Lung (tissue), 12 donors: Measurements from ENCODE around the gene GOLT1B. TPM values are rescaled to one million over a fixed set of nuclear protein-coding genes. Genes with fewer than 3 reads are reported as not detected.
"Not testable (repeated sequence)": the region's sequence is repeated elsewhere in the genome, so short reads cannot be mapped to it uniquely, and the experiment has no call there.

Experiments
- ATAC-seq: fragments of 200-7000 bp; cut with Tn5 transposase; one replicate; pipeline ENCODE4 v1.9.1; 2020; ENCODE audit warnings: moderate number of reproducible peaks; ENCODE audit not compliant: insufficient read depth, low FRiP score
- DNase-seq, 3 donors: peaks; one replicate each; pipeline ENCODE4 v3.0.0-alpha.2; 2013 to 2017
- H3K27ac ChIP-seq, 2 donors: one replicate each; pipeline ENCODE4 v1.5.1; 2013; ENCODE audit warnings: mild to moderate bottlenecking in 2 of 2, moderate library complexity in 2 of 2, control low read depth in 1 of 2, inconsistent platforms in 1 of 2, low read depth in 1 of 2, low read length in 1 of 2
- H3K27me3 ChIP-seq, 3 donors: one replicate each; pipeline ENCODE4 v1.5.1; 2013; ENCODE audit warnings: low read length in 2 of 3; ENCODE audit not compliant: control insufficient read depth in 3 of 3, insufficient read depth in 3 of 3
- H3K36me3 ChIP-seq, 4 donors: one replicate each; pipeline ENCODE4 v1.5.1; 2013; ENCODE audit warnings: low read length in 4 of 4, mild to moderate bottlenecking in 1 of 4, moderate library complexity in 1 of 4; ENCODE audit not compliant: control insufficient read depth in 4 of 4, insufficient read depth in 4 of 4
- H3K4me1 ChIP-seq, 5 donors: one replicate each; pipeline ENCODE4 v1.5.1; 2013; ENCODE audit warnings: low read length in 5 of 5, mild to moderate bottlenecking in 2 of 5, moderate library complexity in 1 of 5; ENCODE audit not compliant: control insufficient read depth in 5 of 5, insufficient read depth in 5 of 5
- H3K4me3 ChIP-seq: one replicate; pipeline ENCODE4 v1.5.1; 2013; ENCODE audit warnings: mild to moderate bottlenecking, control low read depth, moderate library complexity
- H3K9ac ChIP-seq, 2 donors: one replicate each; pipeline ENCODE4 v1.5.1; 2013; ENCODE audit warnings: low read length in 2 of 2, control low read depth in 1 of 2; ENCODE audit not compliant: insufficient read depth in 1 of 2
- H3K9me3 ChIP-seq, 4 donors: one replicate each; pipeline ENCODE4 v1.5.1; 2013; ENCODE audit warnings: low read length in 3 of 4, mild to moderate bottlenecking in 1 of 4, moderate library complexity in 1 of 4; ENCODE audit not compliant: control insufficient read depth in 4 of 4, insufficient read depth in 3 of 4
- CTCF ChIP-seq: IDR thresholded peaks from 2 replicates; pipeline ENCODE4 v1.5.1; 2012; ENCODE audit warnings: mild to moderate bottlenecking; ENCODE audit errors: control extremely low read depth, extremely low read depth
- WGBS, 2 donors: extraction: QIAGEN DNeasy Blood & Tissue Kit; methylation state at CpG; one replicate each; pipeline ENCODE4 v1.1.7; 2013; 5-methylcytosine and 5-hydroxymethylcytosine counted together
- polyA plus RNA-seq, 2 donors: library from polyadenylated mRNA; stranded (reverse); fragments of 200-250 nt; gene quantifications; one replicate each; pipeline ENCODE4 v1.2.1, GENCODE V29; 2013
- total RNA-seq, 2 donors: library from RNA; depleted of rRNA in 1 of 2; stranded (reverse); fragments of >200 nt in 1 of 2; gene quantifications; one replicate each; pipeline ENCODE4 v1.2.1, GENCODE V29; 2014 to 2021
- donor health status: control.
- donor health status: control.
- donor health status: Bipolar disorder and iron deficiency.
- donor health status: healthy.
- donor health status: DM: yes; HTN: yes; CAD: no.

Gene GOLT1B
- total and polyA plus RNA-seq, 4 donors: 23.9 to 35.0 (median 30.8) TPM

DNA sequence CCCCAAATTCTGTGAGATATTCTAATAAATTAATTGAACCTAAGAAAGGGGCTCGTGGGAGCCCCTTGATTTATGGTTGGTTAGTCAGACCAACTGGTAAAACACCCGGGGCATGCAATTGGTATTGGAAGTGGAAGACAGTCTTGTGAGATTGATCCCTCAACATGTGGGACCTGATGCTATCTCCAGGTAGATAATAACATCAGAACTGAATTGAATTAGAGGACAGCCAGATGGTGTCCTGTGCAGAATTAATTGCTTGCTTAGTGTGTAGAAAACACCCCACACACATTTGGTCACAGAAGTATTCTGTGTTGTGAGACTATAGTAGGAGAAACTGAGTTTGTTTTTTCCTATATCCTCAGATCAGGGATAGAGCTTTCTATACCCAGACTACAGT is 42.1 kb upstream of the GOLT1B start:
- Histone ChIP-seq H3K27me3 (no peaks in the 10 kb centered on the region), H3K36me3 (peaks cover 9 to 27% (median 17%) of the 10 kb centered on the region in 4 donors), H3K4me1 (no peaks in the 10 kb centered on the region), H3K4me3 (no peak overlapping the region), H3K9ac (no peak overlapping the region), H3K9me3 (no peaks in the 10 kb centered on the region), H3K27ac (no peak overlapping the region)
- no peak for TF ChIP-seq CTCF
- DNase-seq (no peak), ATAC-seq (no peak)
- 96 to 97% methylated on average over 2 of the region's 2 CpGs for WGBS, 2 donors

- H3K9me3 ChIP-seq, H3K4me1 ChIP-seq, H3K27me3 ChIP-seq, H3K9ac ChIP-seq, DNase-seq, H3K27ac ChIP-seq, H3K4me3 ChIP-seq, ATAC-seq: not testable (repeated sequence)
- 88 to 96% methylated on average over 2 of the region's 2 CpGs for WGBS, 2 donors
- H3K36me3 ChIP-seq: peaks cover 3 to 19% (median 7%) of the 10 kb centered on the region in 4 donors
Observed at GRCh38 chr12:21467334-21467733, 34.3 kb upstream of the GOLT1B start.

GRCh38 chr12:21471294-21471693 is 30.3 kb upstream of the GOLT1B start:
- no peak for ATAC-seq
- H3K36me3 ChIP-seq: peaks cover 8 to 32% (median 22%) of the 10 kb centered on the region in 4 donors

DNA sequence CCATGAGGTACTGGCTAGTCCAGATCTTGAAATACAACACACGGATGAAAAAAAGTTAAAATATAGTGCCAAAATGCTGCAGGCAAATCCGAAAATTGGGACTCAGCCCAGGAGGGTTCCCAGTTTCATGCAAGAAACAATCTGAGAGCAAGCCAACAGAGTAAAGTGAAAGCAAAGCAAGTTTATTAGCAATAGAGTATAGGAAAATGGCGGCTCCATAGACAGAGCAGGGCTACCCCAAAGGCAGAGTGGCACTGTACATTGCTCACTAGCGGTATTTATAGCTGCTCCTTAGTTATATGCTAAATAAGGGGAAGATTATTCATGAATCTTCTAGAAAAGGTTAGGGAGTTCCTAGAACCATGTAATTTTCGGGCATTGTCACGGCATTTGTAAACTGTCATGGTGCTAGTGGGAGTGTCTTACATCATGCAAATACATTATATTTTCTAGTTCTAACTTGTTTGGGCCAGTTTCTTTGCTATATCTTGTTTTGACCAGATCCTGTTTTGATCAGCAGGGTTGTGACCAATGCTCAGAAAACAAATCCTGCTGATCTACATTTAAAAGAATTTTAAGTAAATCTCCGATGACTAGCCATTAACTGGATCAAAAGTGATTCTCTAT is 29.3 kb upstream of the GOLT1B start:
- ATAC-seq (no peak), DNase-seq (no peak)
- Histone ChIP-seq H3K4me1 (no peaks in the 10 kb centered on the region), H3K9me3 (no peaks in the 10 kb centered on the region), H3K36me3 (peaks cover 8 to 38% (median 23%) of the 10 kb centered on the region in 4 donors), H3K4me3 (no peak overlapping the region), H3K27ac (no peak overlapping the region), H3K9ac (no peak overlapping the region), H3K27me3 (no peaks in the 10 kb centered on the region)
- 96% methylated on average over 7 of the region's 7 CpGs for WGBS, 2 donors
- no peak for TF ChIP-seq CTCF

More at GRCh38 chr12:21471294-21471693, 30.3 kb upstream of the GOLT1B start:
- no peaks in the 10 kb centered on the region for H3K4me1 ChIP-seq
- no peak overlapping the region for H3K9ac ChIP-seq
- H3K27me3 ChIP-seq: no peaks in the 10 kb centered on the region
- WGBS, 2 donors: 80 to 81% methylated on average over 2 of the region's 2 CpGs
- H3K4me3 ChIP-seq: no peak overlapping the region
- no peaks in the 10 kb centered on the region for H3K9me3 ChIP-seq
- no peak overlapping the region for H3K27ac ChIP-seq
- TF ChIP-seq CTCF: no peak
- DNase-seq: no peak
